Stimulated activated CD4-positive, alpha-beta T cell treated with anti-CD3 and anti-CD28 coated beads, Interleukin-15, amount 100 ng/mL, for 1 hour (primary cell): Measurements from ENCODE around the gene RBMS3.

Source experiments
- DNase-seq, 2 donors: peaks; one replicate each; pipeline ENCODE4 v3.0.0-alpha.2; 2020; ENCODE audit warnings: low read depth in 1 of 2, low spot score in 1 of 2

RBMS3 gene

DNA sequence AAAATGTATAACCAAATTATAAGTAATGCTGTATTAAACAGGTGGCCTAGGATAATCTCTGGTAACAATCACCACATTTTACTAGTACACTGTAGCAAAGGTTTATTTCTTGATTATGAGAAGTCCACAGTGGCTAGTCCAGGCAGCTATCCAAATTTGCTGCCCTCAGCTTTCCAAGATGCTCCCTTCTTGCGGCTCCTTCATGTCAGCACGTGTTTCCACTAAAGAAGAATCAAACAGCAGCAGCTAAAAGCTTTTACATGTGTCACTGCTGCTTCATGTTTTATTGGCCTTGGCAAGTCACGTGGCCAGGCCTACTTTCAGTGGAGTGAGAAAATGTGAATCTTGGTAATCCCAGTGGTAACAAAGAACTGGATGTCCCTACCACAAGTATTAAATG is 5.6 kb upstream of the RBMS3 start:
- DNase-seq = no peak

DNA sequence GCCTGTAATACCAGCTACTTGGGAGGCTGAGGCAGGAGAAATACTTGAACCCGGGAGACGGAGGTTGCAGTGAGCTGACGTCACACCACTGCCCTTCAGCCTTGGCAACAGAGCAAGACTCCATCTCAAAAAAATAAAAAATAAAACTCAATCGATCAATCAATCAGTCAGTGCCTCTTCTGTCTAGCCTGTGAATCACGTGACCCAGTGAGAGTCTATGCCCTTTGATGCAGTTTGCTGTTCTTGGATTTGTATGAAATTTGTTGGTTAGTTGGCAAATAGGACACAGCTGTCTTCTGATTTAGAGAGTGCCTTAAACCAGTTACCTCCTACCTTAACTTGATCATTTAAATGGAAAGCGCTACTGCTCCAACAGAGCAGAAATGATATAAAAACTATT is 3.6 kb upstream of the RBMS3 start:
- no peak for DNase-seq

DNA sequence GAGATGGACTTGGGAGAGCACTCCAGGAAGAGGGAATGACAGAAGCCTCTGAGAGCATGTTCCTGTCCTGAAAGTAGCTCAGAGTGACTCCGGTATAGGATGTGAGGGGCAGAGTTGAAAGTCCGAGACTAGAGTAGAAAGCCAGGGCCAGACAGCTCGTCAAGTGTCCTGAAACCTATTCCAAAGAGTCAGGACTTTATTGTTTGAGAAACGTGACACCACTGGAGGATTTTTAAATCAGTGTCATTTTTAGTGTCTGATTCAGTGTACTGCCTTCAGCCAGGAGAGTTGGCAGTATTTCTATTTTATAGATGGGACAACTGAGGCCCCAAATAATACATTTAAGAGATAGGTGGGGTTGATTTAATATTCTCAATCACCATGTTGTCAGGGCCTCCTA is 1.6 kb upstream of the RBMS3 start:
- DNase-seq = no peak

DNA sequence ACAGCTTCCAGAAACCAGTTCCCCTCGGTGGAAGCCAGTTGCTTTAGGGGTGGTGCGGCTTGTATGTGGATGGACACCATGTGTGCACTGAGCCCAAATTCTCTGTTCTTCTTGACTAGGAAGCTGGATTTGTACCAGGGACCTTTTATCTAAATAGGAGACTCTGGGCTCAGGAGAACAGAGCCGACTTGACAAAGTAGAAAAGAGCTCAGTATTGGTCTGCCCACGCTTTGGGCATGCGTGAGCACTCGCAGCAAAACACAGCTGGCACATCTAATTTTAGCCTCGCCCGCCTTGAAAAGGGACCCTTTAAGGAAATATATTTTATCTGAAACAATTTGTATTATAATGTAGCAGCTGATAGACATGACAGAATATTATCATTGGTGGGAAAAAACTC is 1.1 kb upstream of the RBMS3 start:
- DNase-seq = no peak

DNA sequence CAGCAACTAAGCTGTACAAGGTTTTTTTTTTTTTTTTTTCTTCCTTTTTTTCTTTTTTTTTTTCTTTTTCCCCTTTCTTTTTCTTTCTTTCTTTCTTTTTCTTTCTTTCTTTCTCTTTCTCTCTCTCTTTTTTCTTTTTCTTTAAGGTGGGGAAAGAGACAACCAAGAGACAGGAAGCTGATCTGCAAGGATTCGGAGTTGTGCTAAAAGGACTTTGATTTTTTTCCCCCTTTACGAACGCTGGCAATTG is 148 bp downstream of the RBMS3 start:
- no peak for DNase-seq

DNA sequence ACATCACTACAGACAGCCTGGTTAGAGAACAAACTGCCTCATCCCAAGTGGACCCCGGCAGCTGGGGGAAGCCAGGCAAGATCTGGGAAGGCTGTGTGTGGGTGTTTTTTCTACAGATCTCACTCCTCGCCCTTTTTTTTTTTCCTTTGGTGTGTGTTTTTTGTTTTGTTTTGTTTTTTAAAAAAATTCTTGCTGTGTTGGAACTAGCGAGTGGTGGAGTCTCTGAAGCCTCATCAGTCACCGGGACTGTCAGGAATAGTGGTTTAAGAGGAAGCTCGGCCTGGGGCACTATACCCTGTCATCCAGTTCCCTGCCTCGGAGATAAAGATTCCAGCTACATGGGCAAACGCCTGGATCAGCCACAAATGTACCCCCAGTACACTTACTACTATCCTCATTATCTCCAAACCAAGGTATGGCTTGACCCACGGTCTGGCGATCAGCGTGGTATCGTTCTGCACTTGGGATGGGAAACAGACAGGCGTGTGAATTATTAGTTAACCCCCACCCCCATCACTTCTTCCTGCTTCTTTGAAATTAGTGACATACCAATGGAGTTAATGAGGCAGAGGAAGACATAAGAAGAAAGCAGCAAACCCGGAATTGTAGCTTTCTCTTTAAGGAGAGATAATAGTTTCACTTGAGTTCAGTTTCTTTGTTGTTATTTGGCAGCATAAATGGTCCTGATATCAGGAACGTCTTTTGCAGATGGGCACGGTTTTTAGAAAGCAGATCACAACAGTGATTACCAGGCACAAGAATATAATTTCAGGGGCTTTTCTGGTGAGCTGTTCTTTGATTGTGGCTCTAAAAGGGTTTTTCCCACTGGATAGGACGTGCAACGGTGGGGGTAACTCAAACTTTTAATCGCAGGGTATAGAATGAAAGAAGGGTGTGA is 722 bp downstream of the RBMS3 start:
- no peak for DNase-seq

DNA sequence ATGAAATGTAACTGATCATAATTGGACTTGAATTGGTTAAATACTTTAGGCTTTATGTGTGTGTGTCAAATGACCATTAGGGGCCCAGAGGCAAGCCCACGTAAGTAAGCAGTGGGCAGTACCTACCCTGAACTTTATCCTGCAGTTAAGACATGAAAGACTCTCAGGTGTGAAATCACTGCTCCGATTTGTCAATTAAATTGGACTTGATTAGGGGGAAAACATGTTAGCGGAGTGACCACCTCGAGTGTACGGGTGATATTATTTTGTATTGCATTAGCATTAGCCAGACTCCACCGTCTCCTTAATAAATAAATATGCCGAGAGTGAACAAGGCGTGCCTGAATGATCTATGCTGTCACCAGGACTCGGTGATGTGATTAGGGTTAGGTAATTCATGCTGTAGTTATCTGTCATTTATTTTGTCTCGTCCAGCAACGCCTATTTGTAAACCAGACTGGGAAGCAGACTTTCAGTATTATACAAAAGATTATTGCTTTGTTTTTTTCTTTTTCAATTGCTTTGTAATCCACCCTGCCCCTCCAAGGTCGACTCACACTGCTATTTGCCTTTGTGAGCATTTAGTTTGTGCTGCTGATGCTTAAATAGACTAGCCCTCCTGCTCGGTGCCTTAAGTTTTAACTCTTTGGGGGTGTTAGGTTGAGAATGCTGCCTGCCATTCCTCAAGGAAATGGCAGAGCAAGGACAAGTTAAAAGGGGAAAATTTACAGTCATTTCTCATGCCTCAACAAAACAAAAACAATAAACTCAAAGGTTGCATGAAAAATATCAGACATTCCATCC is 1.8 kb downstream of the RBMS3 start:
- no peak for DNase-seq

DNA sequence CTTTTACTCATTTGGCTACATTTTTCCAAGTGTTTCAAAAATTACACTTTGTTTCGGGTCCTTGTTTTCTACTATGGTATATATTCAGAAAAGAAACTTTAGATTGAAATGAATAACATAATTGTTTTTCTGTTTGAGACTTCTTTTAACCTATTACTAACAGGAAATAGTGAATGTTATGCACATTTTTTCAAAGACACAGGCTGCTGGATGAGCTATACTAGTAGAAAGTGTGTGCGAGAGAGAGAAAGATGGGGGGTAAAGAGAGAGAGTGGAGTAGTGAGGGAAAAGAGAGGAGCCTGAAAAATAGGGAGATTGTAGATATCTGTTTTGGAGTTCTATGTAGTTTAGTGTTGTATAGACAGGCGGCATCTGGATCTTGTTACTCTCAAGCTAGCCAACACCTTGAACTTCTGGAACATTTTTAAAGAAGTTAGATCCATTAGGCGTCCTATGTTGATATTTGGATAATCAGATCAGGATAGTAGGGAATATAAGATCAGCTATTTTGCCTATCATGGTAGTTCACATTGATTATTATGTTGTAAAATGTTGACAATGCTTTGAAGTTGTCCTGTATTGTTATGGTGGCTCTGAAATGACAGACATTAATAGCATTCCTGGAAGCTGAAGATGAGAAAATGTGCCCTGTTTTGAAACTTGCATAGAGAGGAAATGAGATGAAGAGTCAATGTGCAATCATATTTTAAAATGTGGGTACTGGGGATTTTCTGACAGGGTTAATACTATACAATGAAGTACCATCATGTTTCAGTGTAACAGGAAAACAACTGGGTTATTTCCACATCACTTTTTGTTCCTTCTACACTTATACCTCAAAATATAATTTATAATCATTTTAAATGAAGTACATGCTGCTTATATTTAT is 2.6 kb downstream of the RBMS3 start:
- DNase-seq = no peak

DNA sequence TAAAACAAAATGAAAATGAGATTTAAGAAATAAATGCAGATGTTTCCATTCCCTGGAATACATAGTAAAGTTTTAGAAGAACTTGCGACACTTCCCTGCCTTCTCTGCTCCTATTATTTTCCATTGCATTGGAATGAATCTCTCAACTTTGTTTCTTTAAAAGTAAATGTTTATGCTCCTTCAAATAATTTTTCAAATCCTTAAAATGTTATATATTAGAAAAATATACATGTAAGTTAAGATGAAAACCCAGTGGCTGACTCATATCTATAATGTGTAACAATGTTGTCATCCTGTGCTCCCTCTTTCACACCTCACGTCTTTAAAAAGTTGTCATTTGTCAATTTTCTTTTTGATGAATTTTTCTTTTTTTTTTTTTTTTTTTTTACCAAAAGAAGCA is 3.6 kb downstream of the RBMS3 start:
- no peak for DNase-seq

DNA sequence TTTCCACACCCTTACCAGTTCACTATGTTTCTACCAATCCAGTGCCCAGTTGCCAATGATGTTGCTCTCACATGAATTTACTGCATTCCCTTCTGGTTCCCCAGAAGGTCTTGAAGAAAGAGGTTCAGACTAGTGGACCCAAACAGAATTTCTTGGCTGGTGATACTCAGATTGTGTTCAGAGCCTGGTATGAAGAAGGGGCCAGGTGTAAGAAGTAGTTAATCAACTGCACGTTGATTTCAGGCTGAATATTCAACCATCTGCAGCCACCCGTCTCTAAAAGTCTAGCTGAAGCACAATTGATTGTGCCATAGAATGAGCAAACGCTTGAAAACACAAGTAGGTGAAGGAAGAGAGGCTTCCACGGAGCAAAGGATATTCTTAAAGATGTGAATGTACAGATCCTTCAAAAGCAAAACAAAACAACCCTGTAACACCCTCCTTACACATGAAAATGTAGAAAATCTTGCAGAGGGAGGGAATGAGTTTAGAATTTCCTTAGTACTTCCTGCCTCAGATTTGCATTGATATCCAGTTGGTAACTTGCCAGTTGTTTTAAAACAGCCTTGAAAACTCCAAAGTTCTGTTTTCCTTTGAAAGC is 4.7 kb downstream of the RBMS3 start:
- DNase-seq = no peak

DNA sequence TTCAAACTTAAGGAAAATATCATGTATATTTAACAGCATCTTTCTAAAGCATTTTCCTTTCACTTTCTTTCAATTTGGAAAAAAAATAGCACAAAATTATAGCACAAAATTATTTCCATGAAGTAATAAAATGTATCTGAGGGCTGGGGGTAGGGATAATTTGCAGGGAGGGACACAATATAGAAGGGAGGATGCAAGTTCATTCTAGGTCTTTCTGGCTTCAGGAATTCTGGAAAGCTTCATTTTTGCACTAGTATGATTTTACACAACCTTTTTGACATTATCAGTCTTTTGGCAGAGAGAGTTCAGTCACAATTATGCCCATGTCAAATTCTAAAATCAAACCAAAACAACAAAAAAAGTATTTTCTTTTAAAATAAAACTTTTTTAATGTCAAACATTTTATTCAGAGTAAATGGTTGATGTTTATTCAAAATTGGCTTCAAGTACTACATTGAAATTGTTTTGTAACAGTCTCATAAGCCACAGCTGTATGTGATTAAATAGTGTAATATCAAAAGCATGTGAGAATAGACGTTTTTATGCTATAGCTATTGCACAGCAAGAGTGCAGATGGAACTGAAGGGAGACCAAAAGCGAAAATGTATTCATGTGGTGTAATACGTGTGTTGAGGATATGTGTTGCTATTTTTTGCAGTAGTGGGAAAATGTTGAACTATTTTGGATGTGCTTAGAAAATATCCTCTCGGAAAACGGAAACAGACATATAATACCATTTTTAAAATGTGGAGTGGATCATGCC is 5.8 kb downstream of the RBMS3 start:
- DNase-seq = no peak

DNA sequence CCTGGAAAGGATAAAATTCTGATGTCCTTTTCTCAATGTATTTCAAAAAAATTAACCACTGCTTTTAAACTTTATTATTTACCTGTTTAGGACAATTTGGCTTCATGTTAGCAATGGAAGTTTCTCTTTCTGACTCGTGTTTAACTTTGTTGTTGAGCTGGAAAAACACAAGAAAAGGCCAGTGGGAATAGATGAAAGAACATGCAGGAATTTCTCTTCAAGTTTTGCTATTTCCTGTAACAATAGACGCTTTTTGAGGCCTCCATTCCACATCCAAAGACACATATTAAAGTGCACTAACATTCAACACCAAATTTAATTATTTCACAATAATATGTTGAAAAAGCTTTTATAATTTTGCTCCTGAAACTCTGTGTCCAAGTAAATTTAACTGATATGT is 9.7 kb downstream of the RBMS3 start:
- no peak for DNase-seq

DNA sequence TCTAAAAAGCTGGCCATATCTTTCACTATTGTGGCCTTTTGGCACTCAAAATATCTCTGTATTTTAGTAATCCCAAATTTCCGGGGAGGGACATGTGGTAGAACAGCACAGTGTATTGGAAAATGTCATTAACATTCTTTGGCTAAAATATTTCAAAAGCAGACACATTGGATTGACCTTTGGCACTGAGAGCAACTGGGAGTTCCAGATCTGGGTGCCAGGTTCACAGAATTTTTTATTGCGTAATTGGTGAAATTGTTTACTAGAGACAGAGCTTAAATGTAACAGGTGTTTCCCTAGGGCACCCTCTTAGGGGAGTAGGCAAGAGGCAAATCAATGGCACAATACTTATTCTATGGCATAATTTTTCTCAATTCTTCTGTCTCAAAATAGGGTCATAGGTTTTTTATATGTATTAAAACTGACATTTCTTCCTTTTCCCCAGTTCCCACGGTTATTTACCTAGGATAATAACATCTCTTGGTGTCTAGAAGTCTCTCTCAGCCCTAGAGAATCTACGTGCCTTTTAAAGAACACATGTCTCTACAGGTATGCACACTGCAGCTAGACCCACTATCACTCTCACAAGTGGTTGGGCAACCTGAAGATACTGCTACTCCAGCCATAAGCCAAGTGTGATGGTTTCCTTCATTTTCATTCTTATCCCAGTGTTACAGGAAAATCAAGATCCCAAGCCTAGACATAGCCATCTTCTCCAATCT is 10.6 kb downstream of the RBMS3 start:
- no peak for DNase-seq

DNA sequence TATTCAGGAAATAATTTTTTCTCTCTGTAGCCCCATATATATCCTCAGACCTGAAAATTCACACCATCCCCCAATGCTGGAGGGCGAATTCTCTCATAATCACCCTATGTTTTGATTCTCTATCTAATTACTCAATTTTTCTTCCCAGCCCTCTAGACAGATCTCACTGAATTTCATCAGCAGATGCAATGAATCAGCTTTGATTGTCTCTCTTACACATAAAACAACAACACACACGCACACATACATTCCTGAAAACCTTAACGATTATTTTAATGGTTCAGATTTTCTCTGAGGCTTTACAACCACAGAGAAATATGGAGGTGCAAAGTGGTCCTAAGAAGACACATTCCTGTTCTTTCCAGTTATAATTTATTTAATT is 11.1 kb downstream of the RBMS3 start:
- no peak for DNase-seq

DNA sequence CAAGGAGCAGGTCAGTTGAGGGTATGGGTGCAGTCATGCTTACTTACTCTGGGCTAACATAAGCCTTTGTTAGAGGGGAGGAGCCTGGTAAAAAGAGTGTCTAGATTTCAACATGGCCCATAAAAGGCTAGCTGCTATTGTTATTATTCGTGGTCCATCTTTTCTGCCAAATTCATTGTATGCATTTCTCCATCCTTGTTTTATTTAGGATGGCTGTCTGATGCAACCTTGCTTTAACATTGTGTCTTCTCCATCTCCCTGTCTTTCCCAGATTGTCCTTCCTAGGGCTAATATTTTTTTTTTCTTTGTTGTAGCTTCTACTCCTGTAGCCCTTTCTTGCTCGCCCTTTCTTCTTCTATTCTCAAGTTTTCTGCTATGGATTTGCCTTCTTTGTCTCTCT is 12.6 kb downstream of the RBMS3 start:
- no peak for DNase-seq

DNA sequence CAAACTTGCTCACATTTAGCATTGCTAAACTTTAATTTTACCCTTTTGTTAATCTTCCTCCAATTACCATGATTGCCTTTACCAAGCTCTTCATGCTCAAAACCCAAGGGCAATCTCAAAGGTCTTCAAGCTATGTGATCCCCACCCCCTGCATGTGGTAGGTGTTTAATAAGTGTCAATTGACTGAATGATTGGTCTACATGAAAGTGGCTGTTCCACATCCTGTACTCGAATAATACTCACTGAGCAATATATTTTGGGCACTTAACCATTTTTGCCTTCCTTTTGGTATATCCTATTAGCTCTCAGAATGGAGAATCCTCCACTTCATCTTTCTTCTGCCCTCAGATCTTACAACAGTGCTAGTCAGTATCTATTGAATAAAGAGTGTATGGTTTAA is 17.1 kb downstream of the RBMS3 start:
- DNase-seq = no peak

DNA sequence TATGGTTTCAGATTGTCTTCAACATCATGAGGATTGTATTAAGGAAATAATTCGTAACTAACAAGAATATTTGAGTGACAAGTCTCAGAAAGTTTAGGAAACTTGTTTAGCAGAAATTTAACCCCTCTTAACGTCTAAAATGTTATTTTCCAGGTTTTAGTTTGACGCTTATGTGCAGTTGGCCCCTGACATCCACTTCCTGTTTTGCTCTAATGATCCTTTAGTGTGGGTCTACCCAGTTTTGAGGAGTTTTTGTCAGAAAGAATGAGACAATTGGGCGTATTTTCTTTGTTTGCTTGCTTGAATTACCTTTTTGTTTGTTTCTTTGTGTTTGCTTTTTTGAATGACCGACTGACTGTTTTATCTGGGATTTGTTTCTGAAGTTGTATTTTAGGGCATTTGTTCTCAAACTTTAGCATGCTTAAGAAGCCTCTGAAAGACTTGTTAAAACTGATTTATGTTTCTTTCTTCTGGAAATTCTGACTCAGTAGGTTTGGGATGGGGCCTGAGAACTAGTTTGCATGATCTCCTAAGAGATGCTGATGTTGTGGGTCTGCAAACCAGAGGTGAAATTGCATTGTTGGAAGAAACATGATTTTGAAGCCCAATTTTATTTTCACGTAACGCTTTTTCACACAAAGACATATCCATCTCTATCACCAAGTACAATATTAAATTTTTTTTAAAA is 20.6 kb downstream of the RBMS3 start:
- DNase-seq = no peak

DNA sequence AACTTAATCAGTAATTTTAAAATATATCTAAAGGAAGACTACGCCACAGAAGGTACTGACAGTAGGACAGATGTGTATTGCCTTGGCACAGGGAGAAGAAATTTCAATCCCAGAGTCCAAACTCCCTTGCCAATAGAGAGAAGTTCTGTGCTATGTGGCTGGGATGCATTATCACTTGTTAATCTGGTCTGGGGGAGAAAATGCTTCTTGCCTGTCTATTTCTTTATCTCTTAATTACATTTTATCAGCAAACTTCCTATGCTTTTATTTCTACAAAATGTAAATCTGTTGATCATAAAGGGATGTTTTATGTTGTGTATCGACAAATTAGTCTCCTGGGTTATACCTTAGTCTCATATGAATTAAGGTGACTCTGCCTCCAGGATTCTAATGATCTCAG is 21.7 kb downstream of the RBMS3 start:
- no peak for DNase-seq

DNA sequence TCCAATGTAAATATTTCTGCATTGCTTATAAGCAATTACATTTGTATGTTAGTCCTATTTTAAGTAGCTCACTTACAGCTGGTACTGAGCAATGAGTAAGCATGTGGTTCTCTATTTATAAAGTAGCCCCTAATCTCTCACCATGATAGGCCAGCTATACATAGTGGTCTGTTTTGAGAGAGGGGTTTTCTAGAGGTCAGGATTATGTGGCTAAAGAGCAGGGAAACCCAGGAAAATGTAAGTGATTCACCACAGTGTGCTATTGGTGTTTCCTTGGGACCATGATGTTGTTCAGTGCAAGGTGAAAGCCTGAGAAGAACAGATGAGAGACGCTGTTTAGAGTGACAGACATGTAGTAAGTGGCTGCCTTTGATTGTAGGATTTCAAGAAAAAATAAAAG is 26.4 kb downstream of the RBMS3 start:
- DNase-seq = no peak

DNA sequence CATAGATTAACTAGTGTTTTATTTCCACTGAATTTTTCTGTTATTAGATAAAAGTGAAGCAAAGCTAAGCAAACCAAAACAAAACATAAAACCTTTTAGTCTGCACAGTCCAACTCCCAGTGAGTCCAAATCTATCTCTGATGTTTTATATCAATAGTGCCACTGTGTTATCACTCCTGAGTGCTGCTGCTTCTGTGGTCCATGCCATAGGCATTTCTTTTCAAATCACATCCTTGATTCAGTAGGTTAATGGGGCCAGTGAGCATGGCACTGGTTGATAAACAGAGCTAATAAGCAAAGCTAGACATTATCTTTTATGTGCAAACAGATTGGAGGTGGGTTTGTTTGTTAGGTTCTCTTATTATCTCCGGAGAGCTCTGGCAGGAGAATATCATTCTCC is 30.0 kb downstream of the RBMS3 start:
- DNase-seq = no peak
